ENCODE data around the gene PTH2.
"Not testable (repeated sequence)": the region's sequence is repeated elsewhere in the genome, so short reads cannot be mapped to it uniquely, and the experiment has no call there.

Gene PTH2

DNA sequence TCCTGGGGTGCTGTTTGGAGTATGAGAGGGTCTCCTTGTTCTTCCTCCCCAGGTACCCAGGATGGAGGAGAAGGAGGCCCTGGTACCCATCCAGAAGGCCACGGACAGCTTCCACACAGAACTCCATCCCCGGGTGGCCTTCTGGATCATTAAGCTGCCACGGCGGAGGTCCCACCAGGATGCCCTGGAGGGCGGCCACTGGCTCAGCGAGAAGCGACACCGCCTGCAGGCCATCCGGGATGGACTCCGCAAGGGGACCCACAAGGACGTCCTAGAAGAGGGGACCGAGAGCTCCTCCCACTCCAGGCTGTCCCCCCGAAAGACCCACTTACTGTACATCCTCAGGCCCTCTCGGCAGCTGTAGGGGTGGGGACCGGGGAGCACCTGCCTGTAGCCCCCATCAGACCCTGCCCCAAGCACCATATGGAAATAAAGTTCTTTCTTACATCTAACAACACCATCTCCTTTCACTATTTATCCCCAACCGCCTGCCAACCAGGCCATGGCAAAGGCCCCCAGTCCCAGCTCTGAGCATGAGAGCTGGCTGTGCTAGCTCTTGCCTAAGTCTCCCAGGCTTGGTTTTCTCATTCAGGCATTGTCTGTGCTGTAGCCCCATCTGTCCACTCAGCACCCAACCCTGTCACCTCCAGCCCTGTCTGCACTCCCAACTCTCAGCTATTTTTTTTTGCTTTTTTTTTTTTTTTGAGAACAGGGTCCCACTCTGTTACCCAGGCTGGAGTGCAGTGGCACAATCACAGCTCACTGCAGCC, 48.4 kb downstream of the PTH2 start:
- no peak for DNase-seq

- not testable (repeated sequence) for DNase-seq
Measured at GRCh38 chr19:49373174-49373573, 50.1 kb downstream of the PTH2 start.
